MCF 10A (cell line): ENCODE results near the gene MDN1. TPM values are rescaled to one million over a fixed set of nuclear protein-coding genes. Genes with fewer than 3 reads are reported as not detected.

Source experiments
- BruUV-seq: library from RNA; stranded (reverse); fragments of 400-500 nt; replicated peaks from 2 replicates; lab custom pipeline; 2021; lab: Mats Ljungman, UMichigan
- CTCF ChIA-PET: fragments of 300-600 bp; sonication (Branson Sonifier 250); formaldehyde crosslinking; extraction: SDS; loops from one replicate; lab custom pipeline; 2021; ENCODE audit warnings: antibody characterized with exemption, inconsistent platforms; lab: Yijun Ruan, JAX
- POLR2A ChIA-PET: fragments of 300-600, 350-650 bp; sonication (Branson Sonifier 250); formaldehyde crosslinking; extraction: SDS; loops from one replicate; lab custom pipeline; 2020; ENCODE audit warnings: antibody characterized with exemption, inconsistent platforms; lab: Yijun Ruan, JAX
- DNase-seq: peaks from one replicate; pipeline ENCODE4 v3.0.0-alpha.2; 2018; ENCODE audit not compliant: unreplicated experiment
- H3K27ac Mint-ChIP-seq: one replicate; pipeline ENCODE4 v1.8.0; 2022; ENCODE audit warnings: mild to moderate bottlenecking, low read depth, mixed read lengths; ENCODE audit not compliant: unreplicated experiment
- H3K27me3 Mint-ChIP-seq: one replicate; pipeline ENCODE4 v1.8.0; 2022; ENCODE audit warnings: mixed read lengths; ENCODE audit not compliant: insufficient read depth, unreplicated experiment
- H3K36me3 Mint-ChIP-seq: one replicate; pipeline ENCODE4 v1.8.0; 2022; ENCODE audit warnings: mild to moderate bottlenecking, moderate library complexity, mixed read lengths; ENCODE audit not compliant: insufficient read depth, unreplicated experiment
- H3K4me1 Mint-ChIP-seq: one replicate; pipeline ENCODE4 v1.8.0; 2022; ENCODE audit warnings: mixed read lengths; ENCODE audit not compliant: insufficient read depth, unreplicated experiment
- H3K4me3 Mint-ChIP-seq: one replicate; pipeline ENCODE4 v1.8.0; 2022; ENCODE audit warnings: mild to moderate bottlenecking, moderate library complexity, mixed read lengths; ENCODE audit not compliant: unreplicated experiment
- H3K9me3 Mint-ChIP-seq: one replicate; pipeline ENCODE4 v1.8.0; 2022; ENCODE audit warnings: mixed read lengths; ENCODE audit not compliant: unreplicated experiment
- CTCF ChIP-seq: fragments of 200-600 bp; IDR thresholded peaks from one replicate; pipeline ENCODE4 v1.8.0; 2022; ENCODE audit warnings: antibody characterized with exemption, mild to moderate bottlenecking; ENCODE audit not compliant: unreplicated experiment
- intact Hi-C: fragments of 100-400 bp; cut with micrococcal nuclease; formaldehyde crosslinking; loops from 2 replicates; pipeline ENCODE4 v1.14.1; 2022
- total RNA-seq: library from RNA; stranded (reverse); gene quantifications from 2 replicates; pipeline ENCODE4 v1.2.3, GENCODE V29; 2022

Gene MDN1
- total RNA-seq, 1 experiment from 2014 or later: 39.2 TPM

DNA sequence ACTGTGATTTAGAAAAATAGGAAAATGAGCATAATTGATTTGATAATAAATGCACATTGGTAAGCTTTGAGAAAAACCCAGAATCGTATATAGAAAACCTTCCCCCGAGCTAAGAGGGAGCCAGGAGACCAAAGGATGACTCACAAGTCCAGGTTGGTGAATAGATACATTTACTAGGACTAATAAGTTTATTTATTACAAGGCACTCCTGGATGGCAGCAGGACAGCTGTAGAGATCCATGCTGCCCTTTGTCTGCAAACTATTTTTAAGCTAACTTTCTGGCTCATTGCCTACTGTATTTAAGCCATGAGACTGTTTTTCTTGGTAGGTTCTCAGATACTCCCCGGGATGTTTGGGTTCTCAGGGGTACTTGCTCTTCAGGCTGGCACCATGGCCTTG lies 23.5 kb upstream of the MDN1 start:
- BruUV-seq: no TSS peak
- Mint-ChIP-seq H3K27ac (peak overlapping the region; percentile 63), H3K4me1 (peaks cover 14% of the 10 kb centered on the region), H3K4me3 (no peak overlapping the region), H3K27me3 (no peaks in the 10 kb centered on the region), H3K36me3 (peaks cover 33% of the 10 kb centered on the region), H3K9me3 (no peaks in the 10 kb centered on the region)
- intact Hi-C loops: no loop called here
- TF ChIP-seq CTCF: no peak
- CTCF ChIA-PET: interaction anchor here (0.6 to 1.0 kb wide), 2 partner anchors 30 to 70 kb away, joined by 3 to 5 read pairs; no protein-coding TSS in a partner anchor
- POLR2A ChIA-PET: interaction anchor here (1.5 to 2.4 kb wide), 3 partner anchors 13 to 23 kb away, joined by 4 to 11 read pairs (median 4); partner anchors contain the start of gene MDN1
- peak; percentile 18 for DNase-seq

GRCh38 chr6:89842228-89842627 lies 22.6 kb upstream of the MDN1 start:
- TF ChIP-seq CTCF: no peak
- no peaks in the 10 kb centered on the region for H3K9me3 Mint-ChIP-seq
- BruUV-seq: no TSS peak
- no peaks in the 10 kb centered on the region for H3K27me3 Mint-ChIP-seq
- CTCF ChIA-PET: interaction anchor here (0.7 to 1.0 kb wide), 2 partner anchors 71 to 467 kb away, joined by 3 to 5 read pairs; no protein-coding TSS in a partner anchor
- H3K27ac Mint-ChIP-seq: peak overlapping the region; percentile 63
- no peak overlapping the region for H3K4me3 Mint-ChIP-seq
- H3K36me3 Mint-ChIP-seq: peaks cover 33% of the 10 kb centered on the region
- POLR2A ChIA-PET: interaction anchor here (1.5 to 2.4 kb wide), 3 partner anchors 12 to 22 kb away, joined by 4 to 11 read pairs (median 4); partner anchors contain the start of gene MDN1
- intact Hi-C loops: no loop called here
- H3K4me1 Mint-ChIP-seq: peaks cover 14% of the 10 kb centered on the region
- DNase-seq: peak; percentile 18

GRCh38 chr6:89840538-89840937 lies 20.9 kb upstream of the MDN1 start:
- POLR2A ChIA-PET: interaction anchor here (0.8 kb wide), 1 partner anchor 11 kb away, joined by 3 read pairs; the partner anchor contains the start of gene CASP8AP2
- no TSS peak for BruUV-seq

More at GRCh38 chr6:89840538-89840937, 20.9 kb upstream of the MDN1 start:
- Mint-ChIP-seq H3K4me1 (peaks cover 14% of the 10 kb centered on the region), H3K9me3 (no peaks in the 10 kb centered on the region), H3K4me3 (no peak overlapping the region), H3K27me3 (no peaks in the 10 kb centered on the region), H3K27ac (no peak overlapping the region), H3K36me3 (peaks cover 30% of the 10 kb centered on the region)
- TF ChIP-seq CTCF: no peak
- intact Hi-C loops: no loop called here
- CTCF ChIA-PET: interaction anchor here (0.6 to 0.8 kb wide), 2 partner anchors 22 to 76 kb away, joined by 3 to 5 read pairs; no protein-coding TSS in a partner anchor
- no peak for DNase-seq
